IMR-90 (cell line): ENCODE results near the gene TNRC18. TPM values are rescaled to one million over a fixed set of nuclear protein-coding genes. Genes with fewer than 3 reads are reported as not detected.
A peak's percentile ranks its signal among the peaks of the same experiment; 100 is the strongest.
"Not testable (repeated sequence)": the region's sequence is repeated elsewhere in the genome, so short reads cannot be mapped to it uniquely, and the experiment has no call there.

Experiments used
- ATAC-seq: fragments of 200-7000 bp; cut with Tn5 transposase; 2 replicates; pipeline ENCODE4 v1.9.1; 2020; ENCODE audit warnings: low read depth, mild to moderate bottlenecking, moderate library complexity
- BruUV-seq: library from RNA; stranded (reverse); fragments of 400-500 nt; replicated peaks from 2 replicates; lab custom pipeline; 2021; lab: Mats Ljungman, UMichigan
- CTCF ChIA-PET: fragments of 300-600 bp; formaldehyde crosslinking; extraction: SDS; loops from one replicate; lab custom pipeline; 2021; ENCODE audit warnings: antibody characterized with exemption; lab: Yijun Ruan, JAX
- POLR2A ChIA-PET: fragments of 300-600 bp; sonication (Branson Sonifier 250); formaldehyde crosslinking; loops from one replicate; lab custom pipeline; 2022; ENCODE audit warnings: antibody characterized with exemption; ENCODE audit not compliant: unreplicated experiment; lab: Charles Lee
- DNase-seq: peaks from one replicate; pipeline ENCODE4 v3.0.0; 2013
- H2AFZ ChIP-seq: replicated peaks from 2 replicates; pipeline ENCODE3; 2013; ENCODE audit warnings: low read length, mild to moderate bottlenecking; ENCODE audit not compliant: poor library complexity
- H2AK5ac ChIP-seq: 2 replicates; pipeline ENCODE4 v1.6.1; 2013; ENCODE audit warnings: low read depth, low read length, inconsistent platforms
- H2AK9ac ChIP-seq: replicated peaks from 2 replicates; pipeline ENCODE3; 2013; ENCODE audit warnings: mild to moderate bottlenecking, low read depth, low read length, moderate library complexity; ENCODE audit not compliant: poor library complexity
- H2BK120ac ChIP-seq: 2 replicates; pipeline ENCODE4 v1.6.1; 2013; ENCODE audit warnings: low read depth, low read length, inconsistent platforms
- H2BK15ac ChIP-seq: 3 replicates; pipeline ENCODE4 v1.6.1; 2013; ENCODE audit warnings: low read depth, low read length, inconsistent platforms
- H2BK20ac ChIP-seq: 2 replicates; pipeline ENCODE4 v1.6.1; 2013; ENCODE audit warnings: low read depth, mild to moderate bottlenecking, inconsistent platforms, low read length, moderate library complexity
- H2BK5ac ChIP-seq: 2 replicates; pipeline ENCODE4 v1.6.1; 2013; ENCODE audit warnings: mild to moderate bottlenecking, low read depth, low read length, inconsistent platforms; ENCODE audit not compliant: poor library complexity, severe bottlenecking
- H3K14ac ChIP-seq: replicated peaks from 2 replicates; pipeline ENCODE4 v1.6.1; 2013; ENCODE audit warnings: low read depth, low read length, inconsistent platforms
- H3K18ac ChIP-seq: 2 replicates; pipeline ENCODE4 v1.6.1; 2013; ENCODE audit warnings: low read depth, low read length, control low read depth
- H3K23ac ChIP-seq: 2 replicates; pipeline ENCODE4 v1.6.1; 2013; ENCODE audit warnings: low read depth, low read length, inconsistent platforms
- H3K27ac ChIP-seq: 2 replicates; pipeline ENCODE4 v1.5.1; 2013; ENCODE audit warnings: mild to moderate bottlenecking, control low read depth, low read length; ENCODE audit not compliant: insufficient read depth
- H3K27me3 ChIP-seq: 2 replicates; pipeline ENCODE4 v1.6.1; 2013; ENCODE audit warnings: low read length; ENCODE audit not compliant: control insufficient read depth, insufficient read depth
- H3K36me3 ChIP-seq: 2 replicates; pipeline ENCODE4 v1.6.1; 2013; ENCODE audit warnings: low read length, mixed read lengths; ENCODE audit not compliant: control insufficient read depth, insufficient read depth
- H3K4ac ChIP-seq: 2 replicates; pipeline ENCODE4 v1.6.1; 2013; ENCODE audit warnings: low read depth, low read length, inconsistent platforms
- H3K4me1 ChIP-seq: 2 replicates; pipeline ENCODE4 v1.6.1; 2013; ENCODE audit warnings: low read length, mixed read lengths; ENCODE audit not compliant: control insufficient read depth, insufficient read depth
- H3K4me2 ChIP-seq: 2 replicates; pipeline ENCODE4 v1.6.1; 2013; ENCODE audit warnings: low read depth, mild to moderate bottlenecking, control low read depth, low read length, moderate library complexity
- H3K4me3 ChIP-seq: 2 replicates; pipeline ENCODE4 v1.5.1; 2013; ENCODE audit warnings: low read depth, mild to moderate bottlenecking, control low read depth, low read length, moderate library complexity; ENCODE audit not compliant: insufficient read depth
- H3K56ac ChIP-seq: 2 replicates; pipeline ENCODE4 v1.6.1; 2013; ENCODE audit warnings: low read length, inconsistent platforms; ENCODE audit not compliant: insufficient read depth; ENCODE audit errors: extremely low read depth
- H3K79me1 ChIP-seq, 2 experiments: 2 replicates each; pipeline ENCODE4 v1.6.1; 2013; ENCODE audit warnings: low read length in 2 of 2, inconsistent platforms in 1 of 2, low read depth in 1 of 2
- H3K9ac ChIP-seq: 2 replicates; pipeline ENCODE4 v1.6.1; 2013; ENCODE audit warnings: low read depth, low read length, control low read depth
- H3K9me1 ChIP-seq: 2 replicates; pipeline ENCODE4 v1.6.1; 2013; ENCODE audit warnings: low read length, inconsistent platforms; ENCODE audit not compliant: insufficient read depth
- H3K9me3 ChIP-seq: 2 replicates; pipeline ENCODE4 v1.6.1; 2013; ENCODE audit warnings: low read length; ENCODE audit not compliant: control insufficient read depth, insufficient read depth
- H4K20me1 ChIP-seq: 2 replicates; pipeline ENCODE4 v1.6.1; 2013; ENCODE audit warnings: low read length, inconsistent platforms; ENCODE audit not compliant: insufficient read depth
- H4K5ac ChIP-seq: 2 replicates; pipeline ENCODE4 v1.6.1; 2013; ENCODE audit warnings: mild to moderate bottlenecking, low read depth, low read length, control low read depth
- H4K8ac ChIP-seq, 2 experiments: 2 replicates each; pipeline ENCODE4 v1.6.1; 2013; ENCODE audit warnings: low read depth in 2 of 2, low read length in 2 of 2, control low read depth in 1 of 2, inconsistent platforms in 1 of 2
- H4K91ac ChIP-seq: 2 replicates; pipeline ENCODE4 v1.6.1; 2013; ENCODE audit warnings: low read depth, low read length, inconsistent platforms; ENCODE audit not compliant: insufficient read depth
- MAZ ChIP-seq: IDR thresholded peaks from 2 replicates; pipeline ENCODE4 v1.6.1; 2012; ENCODE audit warnings: low read depth, mild to moderate bottlenecking, low read length, improper control_type of control experiment, moderate library complexity, borderline replicate concordance
- RAD21 ChIP-seq: IDR thresholded peaks from 2 replicates; pipeline ENCODE4 v1.6.1; 2012; ENCODE audit warnings: low read length, improper control_type of control experiment
- WGBS, 2 experiments: methylation state at CpG; one replicate each; pipeline versions ENCODE4 v1.1.5 to v1.1.7; 2013; ENCODE audit warnings: missing lambda C conversion rate in 2 of 2; ENCODE audit not compliant: insufficient read length in 1 of 2; ENCODE audit errors: extremely low coverage in 2 of 2; 5-methylcytosine and 5-hydroxymethylcytosine counted together
- dilution Hi-C: fragments of 300-500 bp; cut with HindIII; formaldehyde crosslinking; loops from one replicate; pipeline ENCODE4 v1.14.3; 2018; ENCODE audit warnings: low sequenced_read_pairs; ENCODE audit not compliant: unreplicated experiment
- in situ Hi-C: fragments of 300-500 bp; cut with MboI; formaldehyde crosslinking; loops from 3 replicates; pipeline ENCODE4 v1.14.3; 2019; ENCODE audit warnings: low sequenced_read_pairs, inconsistent platforms, mixed read lengths
- intact Hi-C: fragments of 100-400 bp; cut with micrococcal nuclease; formaldehyde crosslinking; loops from 2 replicates; pipeline ENCODE4 v1.10.0; 2022
- polyA plus RNA-seq, 3 experiments: library from polyadenylated mRNA; depleted of rRNA; stranded (reverse); fragments of >200 nt; gene quantifications; 2 replicates each; pipeline ENCODE4 v1.2.3, GENCODE V29; 2012; ENCODE audit warnings: low replicate concordance in 1 of 3
- total RNA-seq: library from RNA; depleted of rRNA; stranded (reverse); fragments of >200 nt; gene quantifications from 2 replicates; pipeline ENCODE4 v1.2.3, GENCODE V29; 2012
- TF ChIP-seq, protein P1 (sequence below): conservative IDR thresholded peaks from 2 replicates; pipeline ENCODE4 v1.5.1; 2012; ENCODE audit warnings: mild to moderate bottlenecking, low read depth, low read length, improper control_type of control experiment

The TNRC18 gene
- total and polyA plus RNA-seq, 2 of the 4 experiments (the other 2 are of a cell fraction): 4.7 to 29.6 TPM

DNA sequence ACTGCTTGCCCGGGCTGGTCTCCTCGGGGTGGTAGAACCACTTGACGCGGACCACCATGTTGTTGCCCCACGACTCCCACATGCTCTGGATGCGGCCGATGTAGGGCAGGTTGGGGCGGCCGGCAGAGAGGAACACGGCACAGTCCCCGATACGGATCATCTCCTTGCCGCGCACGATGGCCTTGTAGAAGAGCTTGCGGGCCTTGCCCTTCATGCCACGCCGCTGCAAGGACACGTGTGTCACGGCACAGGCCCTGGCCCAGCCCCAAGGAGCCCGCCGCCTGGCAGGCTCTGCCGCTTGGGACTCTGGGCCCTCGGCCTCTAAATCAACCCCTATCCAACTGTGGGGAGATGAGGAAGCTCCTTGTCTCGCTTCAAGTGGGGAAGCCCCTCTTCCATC lies 114.5 kb downstream of the TNRC18 start:
- dilution Hi-C loops: no loop called here
- CTCF ChIA-PET: no interaction called here
- no peak overlapping the region for H2BK20ac ChIP-seq
- no peak overlapping the region for H3K56ac ChIP-seq
- no peak for ATAC-seq
- in situ Hi-C loops: no loop called here
- no peak overlapping the region for H3K4me2 ChIP-seq
- TF ChIP-seq MAZ (no peak), RAD21 (no peak)
- TF ChIP-seq, protein P1, sequence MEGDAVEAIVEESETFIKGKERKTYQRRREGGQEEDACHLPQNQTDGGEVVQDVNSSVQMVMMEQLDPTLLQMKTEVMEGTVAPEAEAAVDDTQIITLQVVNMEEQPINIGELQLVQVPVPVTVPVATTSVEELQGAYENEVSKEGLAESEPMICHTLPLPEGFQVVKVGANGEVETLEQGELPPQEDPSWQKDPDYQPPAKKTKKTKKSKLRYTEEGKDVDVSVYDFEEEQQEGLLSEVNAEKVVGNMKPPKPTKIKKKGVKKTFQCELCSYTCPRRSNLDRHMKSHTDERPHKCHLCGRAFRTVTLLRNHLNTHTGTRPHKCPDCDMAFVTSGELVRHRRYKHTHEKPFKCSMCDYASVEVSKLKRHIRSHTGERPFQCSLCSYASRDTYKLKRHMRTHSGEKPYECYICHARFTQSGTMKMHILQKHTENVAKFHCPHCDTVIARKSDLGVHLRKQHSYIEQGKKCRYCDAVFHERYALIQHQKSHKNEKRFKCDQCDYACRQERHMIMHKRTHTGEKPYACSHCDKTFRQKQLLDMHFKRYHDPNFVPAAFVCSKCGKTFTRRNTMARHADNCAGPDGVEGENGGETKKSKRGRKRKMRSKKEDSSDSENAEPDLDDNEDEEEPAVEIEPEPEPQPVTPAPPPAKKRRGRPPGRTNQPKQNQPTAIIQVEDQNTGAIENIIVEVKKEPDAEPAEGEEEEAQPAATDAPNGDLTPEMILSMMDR: no peak
- peaks cover 45% of the 10 kb centered on the region for H3K36me3 ChIP-seq
- H2AK9ac ChIP-seq: no peak overlapping the region
- no peak overlapping the region for H2AK5ac ChIP-seq
- no peak overlapping the region for H3K4ac ChIP-seq
- no peak overlapping the region for H2BK5ac ChIP-seq
- H4K8ac ChIP-seq: no peak overlapping the region
- 93% methylated on average over 8 of the region's 25 CpGs; no CpG with 5 or more reads in 1 of the 2 experiments for WGBS, 2 experiments
- no peak overlapping the region for H2AFZ ChIP-seq
- H3K27ac ChIP-seq: no peak overlapping the region
- no peak overlapping the region for H3K14ac ChIP-seq
- H4K91ac ChIP-seq: no peak overlapping the region
- peaks cover 6% of the 10 kb centered on the region; the same call in 1 of the 2 replicates for H4K20me1 ChIP-seq
- no peak overlapping the region for H2BK15ac ChIP-seq
- H3K79me1 ChIP-seq: peaks cover 5% of the 10 kb centered on the region in 2 experiments; a peak in 3 of 4 replicates
- POLR2A ChIA-PET: no interaction called here
- peaks cover 5% of the 10 kb centered on the region for H3K9me1 ChIP-seq
- no peak overlapping the region for H3K23ac ChIP-seq
- no peak overlapping the region for H2BK120ac ChIP-seq
- BruUV-seq: no TSS peak
- H3K18ac ChIP-seq: no peak overlapping the region
- no peaks in the 10 kb centered on the region for H3K27me3 ChIP-seq
- no peak overlapping the region for H3K9ac ChIP-seq
- H3K9me3 ChIP-seq: no peaks in the 10 kb centered on the region
- no peak overlapping the region for H4K5ac ChIP-seq
- H3K4me3 ChIP-seq: no peak overlapping the region
- DNase-seq: no peak
- intact Hi-C loops: no loop called here
- H3K4me1 ChIP-seq: no peaks in the 10 kb centered on the region

DNA sequence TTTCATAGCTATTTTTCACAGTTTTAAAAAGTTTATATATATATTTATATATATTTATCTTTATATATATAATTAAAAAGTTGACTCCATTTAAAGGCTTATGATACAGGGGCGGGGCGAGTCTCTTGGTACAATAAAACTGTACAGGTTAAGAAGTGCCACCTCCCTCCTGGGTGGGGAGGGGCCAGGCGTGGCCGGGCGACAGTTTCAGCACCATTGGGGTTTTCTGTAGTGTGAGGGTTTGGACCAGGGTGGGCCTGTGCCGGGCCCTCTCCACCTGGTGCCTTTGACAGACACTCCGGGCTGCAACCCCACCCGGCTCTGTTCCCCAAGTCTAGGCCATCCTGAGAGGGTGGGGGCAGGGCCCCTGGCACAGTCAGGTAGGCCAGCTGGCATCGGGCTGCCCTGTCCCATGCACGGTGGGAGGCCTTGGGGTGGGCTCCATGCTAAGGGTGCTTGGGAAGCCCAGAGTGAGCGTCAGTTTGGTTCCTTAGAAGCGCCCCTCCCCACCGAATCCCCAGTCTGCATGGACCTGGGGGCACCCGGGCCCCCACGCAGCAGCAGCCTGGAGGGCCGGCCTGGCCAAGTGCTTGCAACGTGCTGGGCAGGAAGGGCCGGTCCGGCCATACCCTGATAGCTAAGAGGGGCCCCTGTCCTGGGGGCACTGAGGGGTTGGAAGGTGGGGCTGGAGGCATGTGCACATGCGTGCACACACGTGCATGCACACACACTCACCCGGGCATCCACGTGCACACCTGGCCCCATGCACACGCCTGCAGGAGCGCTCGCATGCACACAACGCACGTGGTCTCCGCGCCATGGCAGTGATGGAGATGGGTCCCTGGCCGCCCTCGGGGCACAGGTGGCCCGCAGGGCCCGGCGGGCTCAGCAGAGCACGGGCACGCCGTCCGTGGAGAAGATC lies 116.2 kb downstream of the TNRC18 start:
- ATAC-seq: not testable (repeated sequence)
- CTCF ChIA-PET: interaction anchor here (0.6 to 1.2 kb wide), 2 partner anchors 10 to 40 kb away, joined by 3 read pairs; no protein-coding TSS in a partner anchor

More for the DNA sequence above, 116.2 kb downstream of the TNRC18 start:
- H3K4me1 ChIP-seq, H3K14ac ChIP-seq, H3K4me2 ChIP-seq, H2BK5ac ChIP-seq, POLR2A ChIA-PET, H2AFZ ChIP-seq, H2BK120ac ChIP-seq, intact Hi-C loops, H3K9me3 ChIP-seq, DNase-seq, H3K4me3 ChIP-seq, H2BK15ac ChIP-seq, H4K5ac ChIP-seq, dilution Hi-C loops, H3K56ac ChIP-seq, H3K9me1 ChIP-seq, H3K18ac ChIP-seq, H3K79me1 ChIP-seq, H3K23ac ChIP-seq, H4K20me1 ChIP-seq, H2BK20ac ChIP-seq, H3K27ac ChIP-seq, H2AK5ac ChIP-seq, H2AK9ac ChIP-seq, H4K8ac ChIP-seq, H3K27me3 ChIP-seq, H3K4ac ChIP-seq, H4K91ac ChIP-seq, in situ Hi-C loops, H3K9ac ChIP-seq: not testable (repeated sequence)
- WGBS, 2 experiments: 97% methylated on average over 20 of the region's 39 CpGs; no CpG with 5 or more reads in 1 of the 2 experiments
- H3K36me3 ChIP-seq: peaks cover 34% of the 10 kb centered on the region
- TSS peak; percentile 93 for BruUV-seq
